Measurements from ENCODE around the gene GIT2.

GRCh38 chr12:110006115-110006514 lies 9.9 kb upstream of the GIT2 start:
- TF ChIP-seq CTCF (IDR thresholded peaks at IDR 0.05) = no peak
- TF ChIP-seq EP300 (IDR thresholded peaks at IDR 0.05) = no peak
- TF ChIP-seq POLR2A (IDR thresholded peaks at IDR 0.05) = no peak

Measured in tibial nerve (tissue), 4 donors.